Measurements from ENCODE around the gene OTUD3. TPM values are rescaled to one million over a fixed set of nuclear protein-coding genes. Genes with fewer than 3 reads are reported as not detected.

OTUD3 gene
- total and polyA plus RNA-seq, 2 of the 4 experiments (the other 2 are of a cell fraction), result 2.9 to 3.1 TPM

DNA sequence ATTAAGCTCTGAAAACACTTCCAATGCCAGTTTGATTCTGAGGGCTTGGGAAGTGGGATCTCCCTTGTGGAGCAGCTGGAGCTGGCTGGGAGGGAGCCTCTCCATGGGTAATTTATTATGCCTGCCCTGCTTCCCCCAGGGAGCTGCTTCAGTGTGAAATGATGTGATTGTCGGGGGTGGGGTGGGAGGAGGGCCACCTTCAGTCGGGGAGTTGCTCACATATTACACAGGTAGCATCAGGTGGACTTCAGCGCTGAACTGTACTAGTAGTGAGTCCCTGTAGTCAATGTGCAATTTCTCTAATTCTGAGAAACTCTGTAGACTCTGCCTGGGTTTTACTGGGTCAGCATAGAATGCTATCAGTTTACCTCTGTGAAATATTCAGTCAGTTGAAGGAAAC, 28.5 kb downstream of the OTUD3 start:
- H3K4ac ChIP-seq (ENCODE audit: low read depth, low read length), result no peak overlapping the region
- H3K18ac ChIP-seq (ENCODE audit: low read depth, low read length), result no peak overlapping the region
- H2BK120ac ChIP-seq (ENCODE audit: low read depth, low read length), result no peak overlapping the region
- H3K79me1 ChIP-seq (ENCODE audit: low read depth in 1 of 2, low read length in 2 of 2), result peaks cover 0 to 4% of the 10 kb centered on the region in 2 experiments; a peak in 3 of 4 replicates
- H3K14ac ChIP-seq (replicated peaks; ENCODE audit: low read depth, low read length), result no peak overlapping the region
- no peak overlapping the region for H2BK20ac ChIP-seq (ENCODE audit: low read depth, low read length)
- no CpG with 5 or more reads among the region's 3 CpGs for WGBS, 2 experiments (ENCODE audit: extremely low coverage in 2 of 2, insufficient read length in 1 of 2)
- CTCF ChIA-PET, result interaction anchor here (0.6 kb wide), 2 partner anchors 283 to 461 kb away, joined by 3 to 4 read pairs; no protein-coding TSS in a partner anchor
- H3K56ac ChIP-seq (ENCODE audit: extremely low read depth, insufficient read depth, low read length), result no peak overlapping the region
- no peak overlapping the region for H2AFZ ChIP-seq (replicated peaks; ENCODE audit: low read length, poor library complexity)
- TF ChIP-seq MAZ (IDR thresholded peaks at IDR 0.05; ENCODE audit: borderline replicate concordance, low read depth, low read length), result no peak
- TF ChIP-seq CEBPB (IDR thresholded peaks at IDR 0.05; ENCODE audit: low read depth, low read length), result no peak
- no peak for TF ChIP-seq POLR2A (IDR thresholded peaks at IDR 0.05; ENCODE audit: low read depth, low read length)
- in situ Hi-C loops (cut with MboI; ENCODE audit: low sequenced_read_pairs) (loop anchor here (10.0 kb wide), 1 partner anchor 584 kb away; no protein-coding TSS in a partner anchor), intact Hi-C loops (cut with micrococcal nuclease) (loop anchor here (10.0 kb wide), 1 partner anchor 464 kb away; no protein-coding TSS in a partner anchor), dilution Hi-C loops (cut with HindIII; ENCODE audit: low sequenced_read_pairs, unreplicated experiment) (no loop called here)
- no peak overlapping the region for H4K8ac ChIP-seq (ENCODE audit: low read depth in 2 of 2, low read length in 2 of 2)
- no peak overlapping the region for H2AK5ac ChIP-seq (ENCODE audit: low read depth, low read length)
- no peak overlapping the region for H2BK15ac ChIP-seq (ENCODE audit: low read depth, low read length)
- peaks cover 33% of the 10 kb centered on the region for H3K36me3 ChIP-seq (ENCODE audit: control insufficient read depth, insufficient read depth, low read length)
- H3K27ac ChIP-seq (ENCODE audit: insufficient read depth, low read length), result no peak overlapping the region
- H2BK5ac ChIP-seq (ENCODE audit: low read depth, low read length, poor library complexity, severe bottlenecking), result no peak overlapping the region
- H3K27me3 ChIP-seq (ENCODE audit: control insufficient read depth, insufficient read depth, low read length), result no peaks in the 10 kb centered on the region
- no peaks in the 10 kb centered on the region for H3K9me1 ChIP-seq (ENCODE audit: insufficient read depth, low read length)
- H2AK9ac ChIP-seq (replicated peaks; ENCODE audit: low read depth, low read length, poor library complexity), result no peak overlapping the region
- H3K4me2 ChIP-seq (ENCODE audit: low read depth, low read length), result no peak overlapping the region
- BruUV-seq (replicated peaks), result no TSS peak
- peaks cover 2% of the 10 kb centered on the region for H4K20me1 ChIP-seq (ENCODE audit: insufficient read depth, low read length)
- H4K5ac ChIP-seq (ENCODE audit: low read depth, low read length), result no peak overlapping the region
- ATAC-seq (ENCODE audit: low read depth) (no peak), DNase-seq (no peak)
- no peak overlapping the region for H3K23ac ChIP-seq (ENCODE audit: low read depth, low read length)
- H3K9me3 ChIP-seq (ENCODE audit: control insufficient read depth, insufficient read depth, low read length), result no peaks in the 10 kb centered on the region
- POLR2A ChIA-PET (ENCODE audit: unreplicated experiment), result no interaction called here
- no peak overlapping the region for H3K9ac ChIP-seq (ENCODE audit: low read depth, low read length)
- no peak overlapping the region for H4K91ac ChIP-seq (ENCODE audit: insufficient read depth, low read depth, low read length)
- no peaks in the 10 kb centered on the region for H3K4me1 ChIP-seq (ENCODE audit: control insufficient read depth, insufficient read depth, low read length)
- H3K4me3 ChIP-seq (ENCODE audit: insufficient read depth, low read depth, low read length), result no peak overlapping the region

Data from IMR-90 (cell line).